KMS-11 (cell line): ENCODE results near the gene RTTN.
A peak's percentile ranks its signal among the peaks of the same experiment; 100 is the strongest.

ENCODE experiments used
- H2AFZ ChIP-seq: fragments of 200-600 bp; sonication (generic); 2 replicates; pipeline ENCODE4 v1.6.1; 2016; ENCODE audit warnings: antibody characterized with exemption, mixed run types, low read depth
- H3K27ac ChIP-seq: fragments of 200-600 bp; sonication (generic); 2 replicates; pipeline ENCODE4 v1.6.1; 2016; ENCODE audit warnings: mild to moderate bottlenecking, mixed run types
- H3K27me3 ChIP-seq: fragments of 200-600 bp; sonication (generic); 2 replicates; pipeline ENCODE4 v1.6.1; 2017; ENCODE audit warnings: mild to moderate bottlenecking, low read depth, mixed run types, moderate library complexity; ENCODE audit not compliant: insufficient read depth
- H3K36me3 ChIP-seq: fragments of 200-600 bp; sonication (generic); 2 replicates; pipeline ENCODE4 v1.6.1; 2017; ENCODE audit warnings: mild to moderate bottlenecking, mixed run types; ENCODE audit not compliant: insufficient read depth
- H3K4me1 ChIP-seq: fragments of 200-600 bp; sonication (generic); 2 replicates; pipeline ENCODE4 v1.6.1; 2016; ENCODE audit warnings: mild to moderate bottlenecking, low read depth, mixed run types; ENCODE audit not compliant: poor library complexity, severe bottlenecking
- H3K4me2 ChIP-seq: fragments of 200-600 bp; sonication (generic); 2 replicates; pipeline ENCODE4 v1.7.0; 2016; ENCODE audit warnings: mild to moderate bottlenecking, mixed run types
- H3K4me3 ChIP-seq: fragments of 200-600 bp; sonication (generic); IDR thresholded peaks from 2 replicates; pipeline ENCODE4 v1.6.1; 2017; ENCODE audit warnings: low read depth, low read length, mixed read lengths; ENCODE audit not compliant: insufficient read depth
- H3K79me2 ChIP-seq: fragments of 200-600 bp; sonication (generic); 2 replicates; pipeline ENCODE4 v1.6.1; 2016; ENCODE audit warnings: low read depth, mixed run types; ENCODE audit not compliant: insufficient read depth
- H3K9ac ChIP-seq: fragments of 200-600 bp; sonication (generic); 2 replicates; pipeline ENCODE4 v1.6.1; 2016; ENCODE audit warnings: mild to moderate bottlenecking, mixed run types
- H4K20me1 ChIP-seq: fragments of 200-600 bp; sonication (generic); 2 replicates; pipeline ENCODE4 v1.6.1; 2016; ENCODE audit warnings: mild to moderate bottlenecking, mixed run types; ENCODE audit not compliant: insufficient read depth
- TF ChIP-seq, protein P1 (sequence below): fragments of 200-600 bp; sonication (generic); conservative IDR thresholded peaks from 2 replicates; pipeline ENCODE4 v1.6.1; 2017; ENCODE audit warnings: low read depth, mild to moderate bottlenecking, antibody characterized with exemption, low read length, moderate library complexity, mixed read lengths

Gene RTTN

DNA sequence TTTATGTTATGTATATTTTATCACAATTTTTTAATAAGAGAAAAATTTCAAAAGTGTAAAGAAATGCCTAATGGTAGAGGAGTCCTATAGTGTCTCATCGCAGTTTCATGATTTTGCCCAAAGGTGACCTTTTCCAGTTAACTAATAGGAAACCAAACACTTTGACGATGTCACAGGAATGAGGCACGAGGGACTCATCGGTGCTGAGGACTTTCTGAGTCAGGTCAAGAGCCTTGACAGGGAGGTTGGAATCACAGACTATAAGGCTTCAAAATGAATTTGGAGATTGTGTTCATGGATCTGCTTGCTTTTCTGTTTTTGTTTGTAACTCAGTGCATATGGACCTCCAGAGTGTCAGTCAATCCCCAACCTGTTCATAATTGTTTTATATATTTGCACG lies 15.1 kb upstream of the RTTN start:
- Histone ChIP-seq H3K4me3 (no peak overlapping the region), H3K4me1 (no peaks in the 10 kb centered on the region), H2AFZ (no peak overlapping the region), H3K27me3 (no peaks in the 10 kb centered on the region), H3K9ac (no peak overlapping the region), H3K4me2 (no peak overlapping the region), H3K27ac (no peak overlapping the region), H4K20me1 (no peaks in the 10 kb centered on the region), H3K36me3 (no peaks in the 10 kb centered on the region), H3K79me2 (no peaks in the 10 kb centered on the region)
- TF ChIP-seq, protein P1, sequence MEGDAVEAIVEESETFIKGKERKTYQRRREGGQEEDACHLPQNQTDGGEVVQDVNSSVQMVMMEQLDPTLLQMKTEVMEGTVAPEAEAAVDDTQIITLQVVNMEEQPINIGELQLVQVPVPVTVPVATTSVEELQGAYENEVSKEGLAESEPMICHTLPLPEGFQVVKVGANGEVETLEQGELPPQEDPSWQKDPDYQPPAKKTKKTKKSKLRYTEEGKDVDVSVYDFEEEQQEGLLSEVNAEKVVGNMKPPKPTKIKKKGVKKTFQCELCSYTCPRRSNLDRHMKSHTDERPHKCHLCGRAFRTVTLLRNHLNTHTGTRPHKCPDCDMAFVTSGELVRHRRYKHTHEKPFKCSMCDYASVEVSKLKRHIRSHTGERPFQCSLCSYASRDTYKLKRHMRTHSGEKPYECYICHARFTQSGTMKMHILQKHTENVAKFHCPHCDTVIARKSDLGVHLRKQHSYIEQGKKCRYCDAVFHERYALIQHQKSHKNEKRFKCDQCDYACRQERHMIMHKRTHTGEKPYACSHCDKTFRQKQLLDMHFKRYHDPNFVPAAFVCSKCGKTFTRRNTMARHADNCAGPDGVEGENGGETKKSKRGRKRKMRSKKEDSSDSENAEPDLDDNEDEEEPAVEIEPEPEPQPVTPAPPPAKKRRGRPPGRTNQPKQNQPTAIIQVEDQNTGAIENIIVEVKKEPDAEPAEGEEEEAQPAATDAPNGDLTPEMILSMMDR: no peak

DNA sequence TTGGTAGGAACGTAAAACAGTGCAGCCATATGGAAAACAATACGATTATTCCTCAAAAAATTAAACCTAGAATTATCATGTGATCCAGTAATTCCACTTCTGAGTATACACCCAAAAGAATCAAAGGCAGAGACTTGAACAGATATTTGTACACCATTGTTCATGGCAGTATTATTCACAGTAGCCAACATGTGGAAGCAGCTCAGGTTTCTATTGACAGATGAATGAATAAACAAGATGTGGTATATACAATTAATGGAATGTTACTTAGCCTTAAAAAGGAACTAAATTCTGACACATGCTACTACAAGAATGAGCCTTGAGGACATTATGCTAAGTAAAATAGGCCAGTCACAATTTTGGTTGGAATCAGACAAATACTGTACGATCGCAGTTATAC lies 14.2 kb upstream of the RTTN start:
- Histone ChIP-seq H3K4me3 (no peak overlapping the region), H3K27me3 (no peaks in the 10 kb centered on the region), H3K4me2 (no peak overlapping the region), H3K79me2 (no peaks in the 10 kb centered on the region), H4K20me1 (no peaks in the 10 kb centered on the region), H2AFZ (no peak overlapping the region), H3K36me3 (no peaks in the 10 kb centered on the region), H3K27ac (no peak overlapping the region), H3K4me1 (no peaks in the 10 kb centered on the region), H3K9ac (no peak overlapping the region)
- TF ChIP-seq, protein P1: no peak

DNA sequence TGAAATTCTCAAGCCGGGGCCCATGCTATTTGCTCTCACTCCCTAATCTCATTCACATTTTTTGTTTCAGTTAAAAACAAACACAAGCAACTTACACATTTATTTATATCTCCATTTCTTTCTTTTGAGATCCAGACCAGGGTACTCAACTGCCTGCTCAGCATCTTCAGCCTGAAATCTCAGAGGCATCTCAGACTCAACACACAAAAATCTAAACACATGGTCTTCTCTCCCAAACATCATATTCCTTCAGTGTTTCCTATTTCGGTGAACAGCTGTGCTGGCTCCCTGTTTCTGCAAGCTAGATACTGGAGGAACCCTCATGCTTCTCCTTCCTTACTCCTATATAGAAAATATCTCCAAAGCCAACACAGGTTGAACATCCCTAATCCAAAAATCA lies 11.3 kb upstream of the RTTN start:
- Histone ChIP-seq H3K4me3 (no peak overlapping the region), H3K27ac (no peak overlapping the region), H4K20me1 (no peaks in the 10 kb centered on the region), H3K4me1 (no peaks in the 10 kb centered on the region), H3K4me2 (no peak overlapping the region), H2AFZ (no peak overlapping the region), H3K9ac (no peak overlapping the region), H3K27me3 (no peaks in the 10 kb centered on the region), H3K36me3 (no peaks in the 10 kb centered on the region), H3K79me2 (no peaks in the 10 kb centered on the region)
- TF ChIP-seq, protein P1: no peak

DNA sequence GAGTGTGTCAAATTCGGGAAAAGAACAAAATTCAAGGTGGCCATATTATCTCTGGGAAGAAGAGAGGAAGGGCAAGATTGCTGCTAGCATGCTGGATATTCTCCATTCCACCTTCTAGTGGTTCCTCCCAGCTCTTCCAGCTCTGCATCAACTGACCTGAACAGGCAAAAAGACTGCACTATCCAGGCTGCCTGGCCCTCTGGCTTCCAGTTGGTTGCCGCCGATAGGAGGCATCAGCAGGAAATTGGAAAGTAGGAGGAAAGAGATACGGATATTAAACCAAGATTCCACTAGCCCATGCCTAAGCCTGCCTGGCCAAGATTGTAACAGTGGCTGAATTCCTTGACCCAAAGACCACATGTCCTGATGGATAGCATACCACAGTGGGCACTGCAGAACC lies 1.7 kb upstream of the RTTN start:
- peaks cover 32% of the 10 kb centered on the region for H3K79me2 ChIP-seq
- H3K27me3 ChIP-seq: no peaks in the 10 kb centered on the region
- H2AFZ ChIP-seq: peak overlapping the region; percentile 96; the same call in 1 of the 2 replicates
- no peak overlapping the region for H3K4me3 ChIP-seq
- H4K20me1 ChIP-seq: no peaks in the 10 kb centered on the region
- H3K4me1 ChIP-seq: peaks cover 64% of the 10 kb centered on the region
- TF ChIP-seq, protein P1: no peak
- peak overlapping the region; percentile 36; the same call in 1 of the 2 replicates for H3K4me2 ChIP-seq
- H3K27ac ChIP-seq: no peak overlapping the region; the same call in 1 of the 2 replicates
- peaks cover 5% of the 10 kb centered on the region; the same call in 1 of the 2 replicates for H3K36me3 ChIP-seq
- no peak overlapping the region for H3K9ac ChIP-seq

DNA sequence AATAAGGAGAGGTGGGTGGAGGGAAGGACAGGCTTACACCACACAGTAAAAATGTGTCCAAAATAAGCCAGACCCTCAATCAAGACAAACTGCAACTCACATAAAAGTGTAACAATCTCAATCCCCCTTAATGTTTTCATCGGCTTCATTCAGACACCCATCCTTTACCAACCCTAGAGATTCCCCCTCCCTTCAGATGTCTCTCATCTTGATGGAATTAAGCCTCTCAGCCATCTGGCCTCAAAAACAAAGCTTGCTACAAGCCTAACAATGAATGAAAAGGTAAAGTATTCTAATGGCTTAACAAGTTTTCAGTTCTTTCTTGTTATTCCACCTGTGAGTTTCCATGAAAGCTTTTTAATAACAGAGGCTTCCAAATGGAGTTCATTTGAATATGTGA lies 5.2 kb downstream of the RTTN start:
- peaks cover 18% of the 10 kb centered on the region; the same call in 1 of the 2 replicates for H3K36me3 ChIP-seq
- H3K9ac ChIP-seq: no peak overlapping the region
- peaks cover 82% of the 10 kb centered on the region for H3K4me1 ChIP-seq
- TF ChIP-seq, protein P1: no peak
- no peak overlapping the region for H2AFZ ChIP-seq
- H3K4me3 ChIP-seq: no peak overlapping the region
- no peaks in the 10 kb centered on the region for H3K27me3 ChIP-seq
- peaks cover 37% of the 10 kb centered on the region for H3K79me2 ChIP-seq
- H3K27ac ChIP-seq: no peak overlapping the region
- H3K4me2 ChIP-seq: no peak overlapping the region
- H4K20me1 ChIP-seq: no peaks in the 10 kb centered on the region
